Stimulated activated effector memory CD8-positive, alpha-beta T cell treated with anti-CD3 and anti-CD28 coated beads, Interleukin-12 subunit alpha, Interleukin-12 subunit beta, amount 100 ng/mL, for 72 hours (primary cell): Measurements from ENCODE around the gene TTYH1.
A peak's percentile ranks its signal among the peaks of the same experiment; 100 is the strongest.

Source experiments
- ATAC-seq: fragments of 150-1000 bp; cut with Tn5 transposase; 2 replicates; pipeline ENCODE4 v1.10.0; 2021
- DNase-seq, 2 donors: peaks; one replicate each; pipeline ENCODE4 v3.0.0; 2021 to 2022; ENCODE audit warnings: low spot score in 2 of 2
- H3K27ac Mint-ChIP-seq: one replicate; pipeline ENCODE4 v1.8.0; 2022; ENCODE audit warnings: mild to moderate bottlenecking, mixed read lengths
- H3K36me3 Mint-ChIP-seq: one replicate; pipeline ENCODE4 v1.8.0; 2022; ENCODE audit warnings: mild to moderate bottlenecking, mixed read lengths
- H3K4me1 Mint-ChIP-seq: one replicate; pipeline ENCODE4 v1.8.0; 2022; ENCODE audit warnings: mixed read lengths
- H3K4me3 Mint-ChIP-seq: one replicate; pipeline ENCODE4 v1.8.0; 2022; ENCODE audit warnings: mild to moderate bottlenecking, mixed read lengths
- H3K9me3 Mint-ChIP-seq: one replicate; pipeline ENCODE4 v1.8.0; 2022; ENCODE audit warnings: mixed read lengths

Gene TTYH1

GRCh38 chr19:54426291-54426931 is 11.1 kb downstream of the TTYH1 start:
- DNase-seq: no peak
- Mint-ChIP-seq H3K27ac (no peak overlapping the region), H3K4me3 (no peak overlapping the region), H3K4me1 (peaks cover 13% of the 10 kb centered on the region), H3K36me3 (no peaks in the 10 kb centered on the region), H3K9me3 (no peaks in the 10 kb centered on the region)
- ATAC-seq: no peak

GRCh38 chr19:54427586-54427985 is 12.3 kb downstream of the TTYH1 start:
- H3K27ac Mint-ChIP-seq: no peak overlapping the region
- H3K4me1 Mint-ChIP-seq: peaks cover 16% of the 10 kb centered on the region
- H3K9me3 Mint-ChIP-seq: no peaks in the 10 kb centered on the region
- no peak for ATAC-seq
- no peak for DNase-seq
- H3K36me3 Mint-ChIP-seq: no peaks in the 10 kb centered on the region
- no peak overlapping the region for H3K4me3 Mint-ChIP-seq

- Mint-ChIP-seq H3K27ac (peak overlapping the region; percentile 77), H3K4me3 (no peak overlapping the region), H3K36me3 (no peaks in the 10 kb centered on the region), H3K9me3 (no peaks in the 10 kb centered on the region), H3K4me1 (peaks cover 16% of the 10 kb centered on the region)
- DNase-seq (no peak), ATAC-seq (no peak)
Measured at GRCh38 chr19:54428323-54429175, 13.3 kb downstream of the TTYH1 start.

- Mint-ChIP-seq H3K4me3 (no peak overlapping the region), H3K36me3 (no peaks in the 10 kb centered on the region), H3K27ac (peak overlapping the region; percentile 77), H3K9me3 (no peaks in the 10 kb centered on the region), H3K4me1 (peaks cover 16% of the 10 kb centered on the region)
- no peak for DNase-seq
- ATAC-seq: no peak
Measured at GRCh38 chr19:54429176-54429495, 13.9 kb downstream of the TTYH1 start.

- H3K4me1 Mint-ChIP-seq: peaks cover 17% of the 10 kb centered on the region
- DNase-seq (no peak), ATAC-seq (no peak)
- H3K27ac Mint-ChIP-seq: peak overlapping the region; percentile 77
- peak overlapping the region; percentile 17 for H3K4me3 Mint-ChIP-seq
- no peaks in the 10 kb centered on the region for H3K36me3 Mint-ChIP-seq
- H3K9me3 Mint-ChIP-seq: no peaks in the 10 kb centered on the region
Measured at GRCh38 chr19:54429545-54430227, 14.4 kb downstream of the TTYH1 start.

- Mint-ChIP-seq H3K36me3 (no peaks in the 10 kb centered on the region), H3K27ac (peak overlapping the region; percentile 68), H3K4me1 (peaks cover 23% of the 10 kb centered on the region), H3K4me3 (peak overlapping the region; percentile 44), H3K9me3 (no peaks in the 10 kb centered on the region)
- DNase-seq: peak; percentile 31 to 64
- ATAC-seq: peak; percentile 68
Measured at GRCh38 chr19:54430306-54431254, 15.3 kb downstream of the TTYH1 start.

- DNase-seq: no peak
- peak overlapping the region; percentile 44 for H3K4me3 Mint-ChIP-seq
- H3K27ac Mint-ChIP-seq: peak overlapping the region; percentile 68
- no peaks in the 10 kb centered on the region for H3K36me3 Mint-ChIP-seq
- ATAC-seq: no peak
- H3K9me3 Mint-ChIP-seq: no peaks in the 10 kb centered on the region
- H3K4me1 Mint-ChIP-seq: peaks cover 25% of the 10 kb centered on the region
Measured at GRCh38 chr19:54431255-54431838, 16.1 kb downstream of the TTYH1 start.

GRCh38 chr19:54432144-54432738 is 17.0 kb downstream of the TTYH1 start:
- H3K4me1 Mint-ChIP-seq: peaks cover 31% of the 10 kb centered on the region
- H3K27ac Mint-ChIP-seq: no peak overlapping the region
- no peak for ATAC-seq
- no peak overlapping the region for H3K4me3 Mint-ChIP-seq
- no peaks in the 10 kb centered on the region for H3K9me3 Mint-ChIP-seq
- DNase-seq: no peak
- peaks cover 5% of the 10 kb centered on the region for H3K36me3 Mint-ChIP-seq

- H3K36me3 Mint-ChIP-seq: peaks cover 14% of the 10 kb centered on the region
- H3K4me3 Mint-ChIP-seq: no peak overlapping the region
- peaks cover 31% of the 10 kb centered on the region for H3K4me1 Mint-ChIP-seq
- no peaks in the 10 kb centered on the region for H3K9me3 Mint-ChIP-seq
- ATAC-seq (no peak), DNase-seq (no peak)
- no peak overlapping the region for H3K27ac Mint-ChIP-seq
Measured at GRCh38 chr19:54433697-54434096, 18.4 kb downstream of the TTYH1 start.

GRCh38 chr19:54434112-54434872 is 19.0 kb downstream of the TTYH1 start:
- peaks cover 27% of the 10 kb centered on the region for H3K4me1 Mint-ChIP-seq
- H3K9me3 Mint-ChIP-seq: no peaks in the 10 kb centered on the region
- DNase-seq (no peak), ATAC-seq (no peak)
- H3K4me3 Mint-ChIP-seq: peak overlapping the region; percentile 28
- peak overlapping the region; percentile 32 for H3K27ac Mint-ChIP-seq
- peaks cover 14% of the 10 kb centered on the region for H3K36me3 Mint-ChIP-seq

- ATAC-seq (no peak), DNase-seq (no peak)
- no peaks in the 10 kb centered on the region for H3K9me3 Mint-ChIP-seq
- peaks cover 18% of the 10 kb centered on the region for H3K36me3 Mint-ChIP-seq
- peak overlapping the region; percentile 32 for H3K27ac Mint-ChIP-seq
- peak overlapping the region; percentile 28 for H3K4me3 Mint-ChIP-seq
- peaks cover 25% of the 10 kb centered on the region for H3K4me1 Mint-ChIP-seq
Measured at GRCh38 chr19:54434873-54435214, 19.6 kb downstream of the TTYH1 start.

- peaks cover 25% of the 10 kb centered on the region for H3K4me1 Mint-ChIP-seq
- H3K9me3 Mint-ChIP-seq: no peaks in the 10 kb centered on the region
- ATAC-seq (no peak), DNase-seq (no peak)
- peaks cover 24% of the 10 kb centered on the region for H3K36me3 Mint-ChIP-seq
- H3K27ac Mint-ChIP-seq: no peak overlapping the region
- no peak overlapping the region for H3K4me3 Mint-ChIP-seq
Measured at GRCh38 chr19:54435551-54436016, 20.3 kb downstream of the TTYH1 start.

- ATAC-seq: no peak
- peaks cover 20% of the 10 kb centered on the region for H3K4me1 Mint-ChIP-seq
- no peak overlapping the region for H3K4me3 Mint-ChIP-seq
- no peaks in the 10 kb centered on the region for H3K9me3 Mint-ChIP-seq
- H3K36me3 Mint-ChIP-seq: peaks cover 27% of the 10 kb centered on the region
- H3K27ac Mint-ChIP-seq: peak overlapping the region; percentile 54
- no peak for DNase-seq
Measured at GRCh38 chr19:54436031-54436523, 20.8 kb downstream of the TTYH1 start.
